ENCODE data around the gene CNOT4.

CNOT4 gene

GRCh38 chr7:135509839-135510591 is at the start of gene CNOT4:
TSS of gene CNOT4 (minus strand) at chr7:135510102. CDS start at chr7:135438331, 71,771 bp downstream.
- Histone ChIP-seq H3K4me1 (ENCODE audit: control insufficient read depth, insufficient read depth, low read length) (peaks cover 8% of the 10 kb centered on the region), H3K9ac (ENCODE audit: low read length) (peak within 1 kb of the TSS; percentile 98), H3K27me3 (ENCODE audit: control insufficient read depth, insufficient read depth, low read length) (no peaks in the 10 kb centered on the region), H3K9me3 (ENCODE audit: control insufficient read depth, low read length) (no peaks in the 10 kb centered on the region), H3K36me3 (ENCODE audit: control insufficient read depth, insufficient read depth, low read length) (no peaks in the 10 kb centered on the region), H3K4me3 (ENCODE audit: low read length) (peak within 1 kb of the TSS; percentile 90)

- peak overlapping the region; percentile 87 for H3K9ac ChIP-seq (ENCODE audit: low read length)
- no peaks in the 10 kb centered on the region for H3K36me3 ChIP-seq (ENCODE audit: control insufficient read depth, insufficient read depth, low read length)
- peak overlapping the region; percentile 75 for H3K4me3 ChIP-seq (ENCODE audit: low read length)
- no peaks in the 10 kb centered on the region for H3K27me3 ChIP-seq (ENCODE audit: control insufficient read depth, insufficient read depth, low read length)
- no peaks in the 10 kb centered on the region for H3K4me1 ChIP-seq (ENCODE audit: control insufficient read depth, insufficient read depth, low read length)
- no peaks in the 10 kb centered on the region for H3K9me3 ChIP-seq (ENCODE audit: control insufficient read depth, low read length)
These were observed 49.0 kb upstream of the CNOT4 start for GRCh38 chr7:135558881-135559280.

GRCh38 chr7:135558337-135558767 is 48.5 kb upstream of the CNOT4 start:
- no peaks in the 10 kb centered on the region for H3K9me3 ChIP-seq (ENCODE audit: control insufficient read depth, low read length)
- peak overlapping the region; percentile 75 for H3K4me3 ChIP-seq (ENCODE audit: low read length)
- no peaks in the 10 kb centered on the region for H3K27me3 ChIP-seq (ENCODE audit: control insufficient read depth, insufficient read depth, low read length)
- no peaks in the 10 kb centered on the region for H3K4me1 ChIP-seq (ENCODE audit: control insufficient read depth, insufficient read depth, low read length)
- peak overlapping the region; percentile 87 for H3K9ac ChIP-seq (ENCODE audit: low read length)
- no peaks in the 10 kb centered on the region for H3K36me3 ChIP-seq (ENCODE audit: control insufficient read depth, insufficient read depth, low read length)

GRCh38 chr7:135557455-135558336 is 47.8 kb upstream of the CNOT4 start, which contains the start of gene NUP205:
TSS of gene NUP205 (plus strand) at chr7:135557917. CDS start at chr7:135557945, 28 bp downstream.
- Histone ChIP-seq H3K4me1 (ENCODE audit: control insufficient read depth, insufficient read depth, low read length) (no peaks in the 10 kb centered on the region), H3K9me3 (ENCODE audit: control insufficient read depth, low read length) (no peaks in the 10 kb centered on the region), H3K4me3 (ENCODE audit: low read length) (peak within 1 kb of the TSS; percentile 75), H3K36me3 (ENCODE audit: control insufficient read depth, insufficient read depth, low read length) (no peaks in the 10 kb centered on the region), H3K27me3 (ENCODE audit: control insufficient read depth, insufficient read depth, low read length) (no peaks in the 10 kb centered on the region), H3K9ac (ENCODE audit: low read length) (peak within 1 kb of the TSS; percentile 87)

- Histone ChIP-seq H3K9me3 (ENCODE audit: control insufficient read depth, low read length) (no peaks in the 10 kb centered on the region), H3K9ac (ENCODE audit: low read length) (no peak overlapping the region), H3K4me3 (ENCODE audit: low read length) (no peak overlapping the region), H3K4me1 (ENCODE audit: control insufficient read depth, insufficient read depth, low read length) (no peaks in the 10 kb centered on the region), H3K36me3 (ENCODE audit: control insufficient read depth, insufficient read depth, low read length) (no peaks in the 10 kb centered on the region), H3K27me3 (ENCODE audit: control insufficient read depth, insufficient read depth, low read length) (no peaks in the 10 kb centered on the region)
These were observed 43.4 kb upstream of the CNOT4 start for GRCh38 chr7:135553346-135553745.

GRCh38 chr7:135552148-135552547 is 42.2 kb upstream of the CNOT4 start:
- H3K36me3 ChIP-seq (ENCODE audit: control insufficient read depth, insufficient read depth, low read length): no peaks in the 10 kb centered on the region
- no peaks in the 10 kb centered on the region for H3K9me3 ChIP-seq (ENCODE audit: control insufficient read depth, low read length)
- no peaks in the 10 kb centered on the region for H3K4me1 ChIP-seq (ENCODE audit: control insufficient read depth, insufficient read depth, low read length)
- no peak overlapping the region for H3K9ac ChIP-seq (ENCODE audit: low read length)
- no peak overlapping the region for H3K4me3 ChIP-seq (ENCODE audit: low read length)
- H3K27me3 ChIP-seq (ENCODE audit: control insufficient read depth, insufficient read depth, low read length): no peaks in the 10 kb centered on the region

- Histone ChIP-seq H3K9me3 (ENCODE audit: control insufficient read depth, low read length) (no peaks in the 10 kb centered on the region), H3K27me3 (ENCODE audit: control insufficient read depth, insufficient read depth, low read length) (no peaks in the 10 kb centered on the region), H3K4me1 (ENCODE audit: control insufficient read depth, insufficient read depth, low read length) (no peaks in the 10 kb centered on the region), H3K9ac (ENCODE audit: low read length) (no peak overlapping the region), H3K4me3 (ENCODE audit: low read length) (no peak overlapping the region), H3K36me3 (ENCODE audit: control insufficient read depth, insufficient read depth, low read length) (no peaks in the 10 kb centered on the region)
These were observed 40.3 kb upstream of the CNOT4 start for GRCh38 chr7:135550196-135550595.

GRCh38 chr7:135541029-135541428 is 31.1 kb upstream of the CNOT4 start:
- Histone ChIP-seq H3K9me3 (ENCODE audit: control insufficient read depth, low read length) (no peaks in the 10 kb centered on the region), H3K4me3 (ENCODE audit: low read length) (no peak overlapping the region), H3K36me3 (ENCODE audit: control insufficient read depth, insufficient read depth, low read length) (no peaks in the 10 kb centered on the region), H3K27me3 (ENCODE audit: control insufficient read depth, insufficient read depth, low read length) (no peaks in the 10 kb centered on the region), H3K9ac (ENCODE audit: low read length) (no peak overlapping the region), H3K4me1 (ENCODE audit: control insufficient read depth, insufficient read depth, low read length) (no peaks in the 10 kb centered on the region)

- no peaks in the 10 kb centered on the region for H3K9me3 ChIP-seq (ENCODE audit: control insufficient read depth, low read length)
- H3K9ac ChIP-seq (ENCODE audit: low read length): no peak overlapping the region
- H3K27me3 ChIP-seq (ENCODE audit: control insufficient read depth, insufficient read depth, low read length): no peaks in the 10 kb centered on the region
- no peaks in the 10 kb centered on the region for H3K36me3 ChIP-seq (ENCODE audit: control insufficient read depth, insufficient read depth, low read length)
- no peak overlapping the region for H3K4me3 ChIP-seq (ENCODE audit: low read length)
- H3K4me1 ChIP-seq (ENCODE audit: control insufficient read depth, insufficient read depth, low read length): no peaks in the 10 kb centered on the region
These were observed 29.7 kb upstream of the CNOT4 start for GRCh38 chr7:135539629-135540028.

- Histone ChIP-seq H3K36me3 (ENCODE audit: control insufficient read depth, insufficient read depth, low read length) (no peaks in the 10 kb centered on the region), H3K4me3 (ENCODE audit: low read length) (no peak overlapping the region), H3K4me1 (ENCODE audit: control insufficient read depth, insufficient read depth, low read length) (no peaks in the 10 kb centered on the region), H3K27me3 (ENCODE audit: control insufficient read depth, insufficient read depth, low read length) (no peaks in the 10 kb centered on the region), H3K9me3 (ENCODE audit: control insufficient read depth, low read length) (no peaks in the 10 kb centered on the region), H3K9ac (ENCODE audit: low read length) (no peak overlapping the region)
These were observed 28.5 kb upstream of the CNOT4 start for GRCh38 chr7:135538376-135538775.

GRCh38 chr7:135537905-135538304 is 28.0 kb upstream of the CNOT4 start:
- Histone ChIP-seq H3K27me3 (ENCODE audit: control insufficient read depth, insufficient read depth, low read length) (no peaks in the 10 kb centered on the region), H3K9ac (ENCODE audit: low read length) (no peak overlapping the region), H3K9me3 (ENCODE audit: control insufficient read depth, low read length) (no peaks in the 10 kb centered on the region), H3K4me1 (ENCODE audit: control insufficient read depth, insufficient read depth, low read length) (no peaks in the 10 kb centered on the region), H3K36me3 (ENCODE audit: control insufficient read depth, insufficient read depth, low read length) (no peaks in the 10 kb centered on the region), H3K4me3 (ENCODE audit: low read length) (no peak overlapping the region)

- no peaks in the 10 kb centered on the region for H3K4me1 ChIP-seq (ENCODE audit: control insufficient read depth, insufficient read depth, low read length)
These were observed 27.6 kb upstream of the CNOT4 start for GRCh38 chr7:135537453-135537852.

More at GRCh38 chr7:135537453-135537852, 27.6 kb upstream of the CNOT4 start:
- no peak overlapping the region for H3K4me3 ChIP-seq (ENCODE audit: low read length)
- no peaks in the 10 kb centered on the region for H3K27me3 ChIP-seq (ENCODE audit: control insufficient read depth, insufficient read depth, low read length)
- no peaks in the 10 kb centered on the region for H3K9me3 ChIP-seq (ENCODE audit: control insufficient read depth, low read length)
- no peaks in the 10 kb centered on the region for H3K36me3 ChIP-seq (ENCODE audit: control insufficient read depth, insufficient read depth, low read length)
- no peak overlapping the region for H3K9ac ChIP-seq (ENCODE audit: low read length)
